Caco-2 (cell line): ENCODE results near the gene PCK1. TPM values are rescaled to one million over a fixed set of nuclear protein-coding genes. Genes with fewer than 3 reads are reported as not detected.

Source experiments
- BruUV-seq: library from RNA; stranded (reverse); fragments of 400-500 nt; replicated peaks from 2 replicates; lab custom pipeline; 2021; lab: Mats Ljungman, UMichigan
- CTCF ChIA-PET: fragments of 300-600 bp; sonication (Branson Sonifier 250); formaldehyde crosslinking; loops from one replicate; lab custom pipeline; 2022; ENCODE audit warnings: antibody characterized with exemption; lab: Charles Lee
- POLR2A ChIA-PET: fragments of 300-600 bp; sonication (Branson Sonifier 250); formaldehyde crosslinking; loops from one replicate; lab custom pipeline; 2022; ENCODE audit warnings: antibody characterized with exemption; lab: Charles Lee
- DNase-seq, 2 experiments: peaks; one replicate each; pipeline versions ENCODE4 v3.0.0 to v3.0.0-alpha.2; 2020 to 2022
- H3K27me3 ChIP-seq: replicated peaks from 2 replicates; pipeline ENCODE4 v1.6.0; 2011; ENCODE audit warnings: low read length; ENCODE audit not compliant: control insufficient read depth, insufficient read depth
- H3K36me3 ChIP-seq: 2 replicates; pipeline ENCODE4 v1.5.1; 2011; ENCODE audit warnings: low read length; ENCODE audit not compliant: control insufficient read depth, insufficient read depth
- H3K4me1 ChIP-seq: fragments of 250-450 bp; sonication (Bioruptor Pico); 2 replicates; pipeline ENCODE4 v1.5.1; 2020; ENCODE audit warnings: mild to moderate bottlenecking
- H3K4me3 ChIP-seq: 2 replicates; pipeline ENCODE4 v1.5.1; 2011; ENCODE audit warnings: low read depth, mild to moderate bottlenecking, control low read depth, low read length
- H3K9me3 ChIP-seq: fragments of 250-450 bp; sonication (Bioruptor Pico); 2 replicates; pipeline ENCODE4 v1.5.1; 2020; ENCODE audit warnings: mild to moderate bottlenecking, moderate library complexity
- H3K27ac Mint-ChIP-seq: one replicate; pipeline ENCODE4 v1.8.0; 2022; ENCODE audit warnings: mixed read lengths; ENCODE audit not compliant: unreplicated experiment
- H3K27me3 Mint-ChIP-seq: one replicate; pipeline ENCODE4 v1.8.0; 2022; ENCODE audit warnings: mixed read lengths; ENCODE audit not compliant: insufficient read depth, unreplicated experiment
- H3K36me3 Mint-ChIP-seq: one replicate; pipeline ENCODE4 v1.8.0; 2022; ENCODE audit warnings: mild to moderate bottlenecking, mixed read lengths; ENCODE audit not compliant: insufficient read depth, unreplicated experiment
- H3K4me1 Mint-ChIP-seq: one replicate; pipeline ENCODE4 v1.8.0; 2022; ENCODE audit warnings: low read depth, mixed read lengths; ENCODE audit not compliant: unreplicated experiment
- H3K4me3 Mint-ChIP-seq: one replicate; pipeline ENCODE4 v1.8.0; 2022; ENCODE audit warnings: mild to moderate bottlenecking, moderate library complexity, mixed read lengths; ENCODE audit not compliant: unreplicated experiment
- H3K9me3 Mint-ChIP-seq: one replicate; pipeline ENCODE4 v1.8.0; 2022; ENCODE audit warnings: mixed read lengths; ENCODE audit not compliant: unreplicated experiment
- intact Hi-C: fragments of 100-400 bp; cut with micrococcal nuclease; formaldehyde crosslinking; loops from one replicate; pipeline ENCODE4 v1.10.0; 2022; ENCODE audit not compliant: unreplicated experiment
- total RNA-seq: library from RNA; stranded (reverse); gene quantifications from 2 replicates; pipeline ENCODE4 v1.2.3, GENCODE V29; 2022
- TF ChIP-seq, protein P1 (sequence below), 2 experiments: fragments of 200-600 bp in 1 of 2; IDR thresholded peaks; 1 replicate in 1 of 2; 2 replicates in 1 of 2; pipeline versions ENCODE4 v1.5.1 to v1.8.0; 2011 to 2022; ENCODE audit warnings: antibody characterized with exemption in 1 of 2, control low read depth in 1 of 2, inconsistent platforms in 1 of 2, low read depth in 1 of 2, low read length in 1 of 2, mild to moderate bottlenecking in 1 of 2, moderate library complexity in 1 of 2; ENCODE audit not compliant: insufficient read depth in 1 of 2, severe bottlenecking in 1 of 2, unreplicated experiment in 1 of 2

The PCK1 gene
- total RNA-seq, 1 experiment from 2014 or later, result not detected

DNA sequence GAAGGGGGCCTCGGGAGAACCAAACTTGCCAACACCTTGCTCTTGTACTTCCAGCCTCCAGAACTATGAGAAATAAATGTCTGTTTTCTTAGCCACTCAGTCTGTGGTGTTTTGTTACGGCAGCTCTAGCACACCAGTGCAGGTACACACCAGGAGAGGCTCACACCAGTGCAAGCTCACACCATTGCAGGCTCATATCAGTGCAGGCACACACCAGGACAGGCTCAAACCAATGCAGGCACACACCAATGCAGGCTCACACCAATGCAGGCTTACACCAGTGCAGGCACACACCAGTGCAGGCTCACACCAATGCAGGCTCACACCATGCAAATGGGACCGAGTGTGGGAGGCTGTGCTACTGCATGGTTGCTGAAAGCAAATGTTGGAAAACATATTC is 31.1 kb upstream of the PCK1 start:
- BruUV-seq, result no TSS peak
- H3K27ac Mint-ChIP-seq, result no peak overlapping the region
- H3K36me3 ChIP-seq, result no peaks in the 10 kb centered on the region
- TF ChIP-seq, protein P1, sequence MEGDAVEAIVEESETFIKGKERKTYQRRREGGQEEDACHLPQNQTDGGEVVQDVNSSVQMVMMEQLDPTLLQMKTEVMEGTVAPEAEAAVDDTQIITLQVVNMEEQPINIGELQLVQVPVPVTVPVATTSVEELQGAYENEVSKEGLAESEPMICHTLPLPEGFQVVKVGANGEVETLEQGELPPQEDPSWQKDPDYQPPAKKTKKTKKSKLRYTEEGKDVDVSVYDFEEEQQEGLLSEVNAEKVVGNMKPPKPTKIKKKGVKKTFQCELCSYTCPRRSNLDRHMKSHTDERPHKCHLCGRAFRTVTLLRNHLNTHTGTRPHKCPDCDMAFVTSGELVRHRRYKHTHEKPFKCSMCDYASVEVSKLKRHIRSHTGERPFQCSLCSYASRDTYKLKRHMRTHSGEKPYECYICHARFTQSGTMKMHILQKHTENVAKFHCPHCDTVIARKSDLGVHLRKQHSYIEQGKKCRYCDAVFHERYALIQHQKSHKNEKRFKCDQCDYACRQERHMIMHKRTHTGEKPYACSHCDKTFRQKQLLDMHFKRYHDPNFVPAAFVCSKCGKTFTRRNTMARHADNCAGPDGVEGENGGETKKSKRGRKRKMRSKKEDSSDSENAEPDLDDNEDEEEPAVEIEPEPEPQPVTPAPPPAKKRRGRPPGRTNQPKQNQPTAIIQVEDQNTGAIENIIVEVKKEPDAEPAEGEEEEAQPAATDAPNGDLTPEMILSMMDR (IDR thresholded peaks at IDR 0.05; ENCODE audit: insufficient read depth in 1 of 2, low read depth in 1 of 2, low read length in 1 of 2, severe bottlenecking in 1 of 2, unreplicated experiment in 1 of 2), result no peak
- H3K4me3 Mint-ChIP-seq, result no peak overlapping the region
- intact Hi-C loops, result no loop called here
- no peaks in the 10 kb centered on the region for H3K36me3 Mint-ChIP-seq
- ChIA-PET CTCF (no interaction called here), POLR2A (no interaction called here)
- H3K4me1 ChIP-seq, result no peaks in the 10 kb centered on the region
- no peaks in the 10 kb centered on the region for H3K27me3 ChIP-seq
- H3K27me3 Mint-ChIP-seq, result peaks cover 13% of the 10 kb centered on the region
- no peaks in the 10 kb centered on the region for H3K9me3 Mint-ChIP-seq
- no peak overlapping the region for H3K4me3 ChIP-seq
- H3K9me3 ChIP-seq, result 0 out of 2 replicates have a peak, but pooled peaks cover 10% of the 10 kb centered on the region
- H3K4me1 Mint-ChIP-seq, result peaks cover 7% of the 10 kb centered on the region
- no peak for DNase-seq

DNA sequence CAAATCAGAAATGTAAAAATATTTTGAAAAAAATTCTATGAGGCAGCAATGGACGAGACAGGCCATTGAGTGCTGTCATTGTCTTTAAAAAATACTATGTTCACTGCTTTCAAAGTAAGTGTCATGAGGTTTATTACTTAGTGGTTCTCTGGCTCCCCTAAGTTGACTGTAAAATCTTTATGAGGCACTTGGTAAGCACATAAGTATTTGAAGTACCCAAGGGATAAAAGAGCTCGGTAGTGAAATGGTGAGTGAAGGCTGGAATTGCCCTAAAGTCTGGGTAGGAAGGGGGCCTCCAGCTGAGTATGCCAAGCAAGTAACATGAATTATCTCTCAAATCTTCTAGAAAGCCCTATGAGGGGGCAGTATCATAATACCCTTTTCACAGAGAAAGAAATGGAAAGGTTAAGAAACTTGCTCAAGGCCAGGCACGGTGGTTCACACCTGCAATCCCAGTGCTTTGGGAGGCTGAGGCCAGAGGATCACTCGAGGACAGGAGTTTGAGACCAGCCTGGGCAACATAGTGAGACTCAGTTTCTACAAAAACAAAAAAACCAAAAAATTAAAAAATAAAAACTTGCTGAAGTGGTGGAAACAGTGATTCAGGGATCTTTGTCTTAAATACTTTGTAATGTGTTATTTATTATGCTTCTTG is 30.5 kb upstream of the PCK1 start:
- BruUV-seq, result no TSS peak
- no peak overlapping the region for H3K4me3 Mint-ChIP-seq
- TF ChIP-seq, protein P1 (IDR thresholded peaks at IDR 0.05; ENCODE audit: insufficient read depth in 1 of 2, low read depth in 1 of 2, low read length in 1 of 2, severe bottlenecking in 1 of 2, unreplicated experiment in 1 of 2), result no peak
- ChIA-PET POLR2A (no interaction called here), CTCF (no interaction called here)
- H3K27me3 Mint-ChIP-seq, result peaks cover 14% of the 10 kb centered on the region
- no peaks in the 10 kb centered on the region for H3K9me3 Mint-ChIP-seq
- peaks cover 7% of the 10 kb centered on the region for H3K4me1 Mint-ChIP-seq
- DNase-seq, result no peak
- H3K27me3 ChIP-seq, result no peaks in the 10 kb centered on the region
- no peak overlapping the region for H3K27ac Mint-ChIP-seq
- no peak overlapping the region for H3K4me3 ChIP-seq
- no peaks in the 10 kb centered on the region for H3K36me3 Mint-ChIP-seq
- H3K9me3 ChIP-seq, result 0 out of 2 replicates have a peak, but pooled peaks cover 10% of the 10 kb centered on the region
- no peaks in the 10 kb centered on the region for H3K36me3 ChIP-seq
- intact Hi-C loops, result no loop called here
- no peaks in the 10 kb centered on the region for H3K4me1 ChIP-seq

DNA sequence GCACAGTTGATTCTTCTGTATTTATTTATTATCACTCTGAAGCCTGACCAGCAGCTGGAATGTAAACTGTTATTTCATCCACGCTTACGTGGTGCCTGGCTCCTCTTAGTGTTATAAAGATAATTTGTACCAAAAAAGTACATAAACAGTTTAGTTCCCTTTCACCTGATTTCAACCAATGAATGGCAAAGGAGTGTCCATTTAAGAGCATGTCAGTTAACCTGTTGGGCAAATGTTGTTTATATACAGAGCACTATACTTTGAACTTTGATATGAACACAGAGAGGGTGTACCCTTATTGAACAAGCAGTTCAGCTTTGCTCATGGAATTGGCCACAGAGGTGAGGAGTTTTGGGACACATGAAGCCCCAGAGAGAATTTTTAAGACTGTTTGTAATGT is 28.8 kb upstream of the PCK1 start:
- Mint-ChIP-seq H3K4me1 (peaks cover 3% of the 10 kb centered on the region), H3K4me3 (no peak overlapping the region), H3K9me3 (no peaks in the 10 kb centered on the region), H3K27me3 (peaks cover 15% of the 10 kb centered on the region), H3K27ac (no peak overlapping the region), H3K36me3 (no peaks in the 10 kb centered on the region)
- H3K27me3 ChIP-seq, result no peaks in the 10 kb centered on the region
- DNase-seq, result no peak
- BruUV-seq, result no TSS peak
- no peak overlapping the region for H3K4me3 ChIP-seq
- CTCF ChIA-PET, result interaction anchor here (0.6 to 0.8 kb wide), 2 partner anchors 16 to 64 kb away, joined by 3 read pairs; no protein-coding TSS in a partner anchor
- intact Hi-C loops, result no loop called here
- H3K9me3 ChIP-seq, result peaks cover 16% of the 10 kb centered on the region; the same call in 1 of the 2 replicates
- H3K36me3 ChIP-seq, result no peaks in the 10 kb centered on the region
- no peaks in the 10 kb centered on the region for H3K4me1 ChIP-seq
- TF ChIP-seq, protein P1 (IDR thresholded peaks at IDR 0.05; ENCODE audit: insufficient read depth in 1 of 2, low read depth in 1 of 2, low read length in 1 of 2, severe bottlenecking in 1 of 2, unreplicated experiment in 1 of 2), result no peak
- POLR2A ChIA-PET, result no interaction called here
